GM23338 (cell line): Measurements from ENCODE around the gene PLA2G4F. TPM values are rescaled to one million over a fixed set of nuclear protein-coding genes. Genes with fewer than 3 reads are reported as not detected.

Experiments
- ATAC-seq: fragments of 200-7000 bp; cut with Tn5 transposase; 3 replicates; pipeline ENCODE4 v1.9.1; 2020
- DNase-seq: peaks from one replicate; pipeline ENCODE4 v3.0.0-alpha.2; 2015; ENCODE audit warnings: low spot score
- H2AFZ ChIP-seq: fragments of 200-600 bp; sonication (generic); 2 replicates; pipeline ENCODE4 v1.8.0; 2016; ENCODE audit warnings: antibody characterized with exemption, mild to moderate bottlenecking, moderate library complexity
- H3F3A ChIP-seq: fragments of 200-600 bp; sonication (generic); replicated peaks from 2 replicates; pipeline ENCODE4 v1.8.0; 2017; ENCODE audit warnings: antibody characterized with exemption, mixed run types, low read depth
- H3K27ac ChIP-seq: fragments of 200-600 bp; sonication (generic); 2 replicates; pipeline ENCODE4 v1.6.1; 2016; ENCODE audit warnings: low read depth
- H3K27me3 ChIP-seq: fragments of 200-600 bp; sonication (generic); 2 replicates; pipeline ENCODE4 v1.8.0; 2016; ENCODE audit warnings: mild to moderate bottlenecking, mixed run types, moderate library complexity; ENCODE audit not compliant: insufficient read depth
- H3K36me3 ChIP-seq: fragments of 200-600 bp; sonication (generic); 2 replicates; pipeline ENCODE4 v1.8.0; 2016; ENCODE audit warnings: mild to moderate bottlenecking; ENCODE audit not compliant: insufficient read depth
- H3K4me1 ChIP-seq: fragments of 200-600 bp; sonication (generic); 2 replicates; pipeline ENCODE4 v1.8.0; 2016; ENCODE audit warnings: mild to moderate bottlenecking, moderate library complexity; ENCODE audit not compliant: insufficient read depth
- H3K4me2 ChIP-seq: fragments of 200-600 bp; sonication (generic); 2 replicates; pipeline ENCODE4 v1.7.1; 2017; ENCODE audit warnings: mixed run types
- H3K4me3 ChIP-seq: fragments of 200-600 bp; sonication (generic); 2 replicates; pipeline ENCODE4 v1.6.1; 2016; ENCODE audit warnings: mixed run types
- H3K79me2 ChIP-seq: fragments of 200-600 bp; sonication (generic); replicated peaks from 2 replicates; pipeline ENCODE4 v1.8.0; 2017; ENCODE audit warnings: mild to moderate bottlenecking; ENCODE audit not compliant: insufficient read depth
- H3K9me2 ChIP-seq: fragments of 200-600 bp; sonication (generic); 2 replicates; pipeline ENCODE4 v1.8.0; 2017; ENCODE audit not compliant: insufficient read depth
- H4K20me1 ChIP-seq: fragments of 200-600 bp; sonication (generic); replicated peaks from 2 replicates; pipeline ENCODE4 v1.8.0; 2017; ENCODE audit warnings: mild to moderate bottlenecking; ENCODE audit not compliant: insufficient read depth
- H3K27ac Mint-ChIP-seq: 2 replicates; pipeline ENCODE4 v1.8.0; 2020; ENCODE audit warnings: inconsistent platforms, mild to moderate bottlenecking, moderate library complexity, mixed read lengths
- H3K27me3 Mint-ChIP-seq: 3 replicates; pipeline ENCODE4 v1.8.0; 2022; ENCODE audit warnings: low read depth, mild to moderate bottlenecking, moderate library complexity, mixed read lengths, inconsistent platforms; ENCODE audit not compliant: insufficient read depth, poor library complexity
- H3K36me3 Mint-ChIP-seq: 3 replicates; pipeline ENCODE4 v1.8.0; 2021; ENCODE audit warnings: low read depth, mild to moderate bottlenecking, inconsistent platforms, moderate library complexity, mixed read lengths
- H3K4me1 Mint-ChIP-seq: 3 replicates; pipeline ENCODE4 v1.8.0; 2020; ENCODE audit warnings: mild to moderate bottlenecking, inconsistent platforms, mixed read lengths
- H3K4me3 Mint-ChIP-seq: 3 replicates; pipeline ENCODE4 v1.8.0; 2021; ENCODE audit warnings: moderate library complexity, mild to moderate bottlenecking, inconsistent platforms, mixed read lengths
- H3K9me3 Mint-ChIP-seq: 3 replicates; pipeline ENCODE4 v1.8.0; 2020; ENCODE audit warnings: moderate library complexity, mild to moderate bottlenecking, inconsistent platforms, mixed read lengths
- CREB1 ChIP-seq: fragments of 250-450 bp; sonication (Bioruptor Pico); IDR thresholded peaks from 2 replicates; pipeline ENCODE4 v1.5.0; 2020; ENCODE audit warnings: low read depth, mild to moderate bottlenecking, moderate library complexity
- CTCF ChIP-seq, 2 experiments: fragments of 200-600 bp in 1 of 2; sonication (generic) in 1 of 2; conservative IDR thresholded peaks; 2 replicates each; pipeline versions ENCODE4 v1.5.1 to v1.6.1; 2016 to 2017; ENCODE audit warnings: antibody characterized with exemption in 2 of 2, low read depth in 2 of 2, mild to moderate bottlenecking in 2 of 2, moderate library complexity in 1 of 2
- ETS1 ChIP-seq: IDR thresholded peaks from 2 replicates; pipeline ENCODE4 v1.6.1; 2016; ENCODE audit warnings: antibody characterized with exemption
- EZH2 ChIP-seq: fragments of 200-600 bp; sonication (generic); IDR thresholded peaks from one replicate; pipeline ENCODE4 v1.8.0; 2017; ENCODE audit warnings: antibody characterized with exemption, mild to moderate bottlenecking, low read depth; ENCODE audit not compliant: unreplicated experiment
- EZH2phosphoT487 ChIP-seq: fragments of 200-600 bp; sonication (generic); IDR thresholded peaks from one replicate; pipeline ENCODE4 v1.8.1; 2018; ENCODE audit warnings: antibody characterized with exemption; ENCODE audit not compliant: unreplicated experiment
- JUNB ChIP-seq: IDR thresholded peaks from one replicate; pipeline ENCODE4 v1.6.1; 2016; ENCODE audit warnings: antibody characterized with exemption; ENCODE audit not compliant: unreplicated experiment
- NANOG ChIP-seq: IDR thresholded peaks from 2 replicates; pipeline ENCODE4 v1.6.1; 2016; ENCODE audit warnings: antibody characterized with exemption, borderline replicate concordance
- POLR2AphosphoS5 ChIP-seq: IDR thresholded peaks from 2 replicates; pipeline ENCODE4 v1.6.1; 2016; ENCODE audit warnings: antibody characterized with exemption, low read depth
- REST ChIP-seq: IDR thresholded peaks from one replicate; pipeline ENCODE4 v1.6.1; 2018; ENCODE audit warnings: antibody characterized with exemption; ENCODE audit not compliant: unreplicated experiment
- STAT1 ChIP-seq: IDR thresholded peaks from one replicate; pipeline ENCODE4 v1.6.1; 2016; ENCODE audit warnings: antibody characterized with exemption; ENCODE audit not compliant: unreplicated experiment
- ZNF114 ChIP-seq: fragments of 250-450 bp; sonication (Bioruptor Pico); IDR thresholded peaks from 2 replicates; pipeline ENCODE4 v1.5.0; 2020; ENCODE audit warnings: mild to moderate bottlenecking, moderate library complexity
- ZNF331 ChIP-seq: fragments of 250-450 bp; sonication (Bioruptor Pico); IDR thresholded peaks from 2 replicates; pipeline ENCODE4 v1.5.0; 2020; ENCODE audit warnings: low read depth, mild to moderate bottlenecking, moderate library complexity
- ZNF462 ChIP-seq: fragments of 250-450 bp; sonication (Bioruptor Pico); IDR thresholded peaks from 2 replicates; pipeline ENCODE4 v1.5.0; 2020; ENCODE audit warnings: mild to moderate bottlenecking, moderate library complexity
- polyA plus RNA-seq: library from polyadenylated mRNA; unstranded; fragments of >200 nt; fragmentation: Nextera tagmentation; extraction: Ambion mirVana; gene quantifications from 2 replicates; pipeline ENCODE4 v1.2.1, GENCODE V29; 2016
- total RNA-seq: library from RNA; depleted of rRNA; stranded (reverse); fragments of >200 nt; shearing (Covaris generic); gene quantifications from 2 replicates; pipeline ENCODE4 v1.2.3, GENCODE V29; 2014

The PLA2G4F gene
- total and polyA plus RNA-seq, 2 experiments from 2014 or later = not detected

DNA sequence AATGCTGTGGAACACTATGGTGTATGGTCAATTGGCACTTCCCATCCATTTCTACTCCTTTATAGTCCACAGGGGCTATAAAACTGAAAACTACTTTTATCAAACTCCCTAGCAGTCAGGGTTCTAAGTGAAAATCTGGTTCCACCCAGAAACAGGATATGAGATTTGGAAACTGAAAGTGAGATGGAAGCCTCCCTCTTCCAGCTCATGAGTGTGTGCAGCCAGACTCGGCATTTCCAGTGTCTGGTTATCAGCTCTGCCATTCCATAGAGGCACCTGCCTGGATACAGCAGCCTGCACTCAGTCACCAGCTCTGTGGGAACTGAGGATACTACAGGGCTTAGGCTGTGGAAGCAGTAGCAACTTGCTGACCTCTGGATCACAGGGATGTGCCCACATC is 14.7 kb upstream of the PLA2G4F start (continued):
- no peak for TF ChIP-seq ZNF331 (CRISPR knock-in tag)

- no peak overlapping the region for H3K27ac Mint-ChIP-seq
- H3K4me1 Mint-ChIP-seq = no peaks in the 10 kb centered on the region
- ATAC-seq (no peak), DNase-seq (no peak)
- Histone ChIP-seq H3K27ac (no peak overlapping the region), H2AFZ (no peak overlapping the region), H3K9me2 (no peaks in the 10 kb centered on the region), H3K36me3 (peaks cover 10% of the 10 kb centered on the region; the same call in 1 of the 2 replicates), H4K20me1 (no peaks in the 10 kb centered on the region), H3F3A (no peaks in the 10 kb centered on the region), H3K4me3 (no peak overlapping the region), H3K27me3 (no peaks in the 10 kb centered on the region), H3K4me1 (no peaks in the 10 kb centered on the region), H3K4me2 (no peak overlapping the region), H3K79me2 (no peaks in the 10 kb centered on the region)
- H3K9me3 Mint-ChIP-seq = no peaks in the 10 kb centered on the region
- peaks cover 71% of the 10 kb centered on the region for H3K36me3 Mint-ChIP-seq
- H3K4me3 Mint-ChIP-seq = no peak overlapping the region
- peaks cover 6% of the 10 kb centered on the region for H3K27me3 Mint-ChIP-seq
- TF ChIP-seq ZNF114 (CRISPR knock-in tag) (no peak), CREB1 (no peak), POLR2AphosphoS5 (no peak), ZNF462 (no peak), EZH2phosphoT487 (no peak), STAT1 (no peak), ETS1 (no peak), EZH2 (no peak), JUNB (no peak), NANOG (no peak), CTCF (conservative IDR thresholded peaks at IDR 0.05; ENCODE audit: low read depth in 2 of 2) (no peak), REST (no peak)
Measured at GRCh38 chr15:42166225-42166940, 9.9 kb upstream of the PLA2G4F start.
